ENCODE results near the gene KLF6. TPM values are rescaled to one million over a fixed set of nuclear protein-coding genes. Genes with fewer than 3 reads are reported as not detected.

The KLF6 gene
- 70.0 TPM for polyA plus RNA-seq (2013, experiment 1 of 2)
- 71.2 TPM for polyA plus RNA-seq (2013, experiment 2 of 2)

DNA sequence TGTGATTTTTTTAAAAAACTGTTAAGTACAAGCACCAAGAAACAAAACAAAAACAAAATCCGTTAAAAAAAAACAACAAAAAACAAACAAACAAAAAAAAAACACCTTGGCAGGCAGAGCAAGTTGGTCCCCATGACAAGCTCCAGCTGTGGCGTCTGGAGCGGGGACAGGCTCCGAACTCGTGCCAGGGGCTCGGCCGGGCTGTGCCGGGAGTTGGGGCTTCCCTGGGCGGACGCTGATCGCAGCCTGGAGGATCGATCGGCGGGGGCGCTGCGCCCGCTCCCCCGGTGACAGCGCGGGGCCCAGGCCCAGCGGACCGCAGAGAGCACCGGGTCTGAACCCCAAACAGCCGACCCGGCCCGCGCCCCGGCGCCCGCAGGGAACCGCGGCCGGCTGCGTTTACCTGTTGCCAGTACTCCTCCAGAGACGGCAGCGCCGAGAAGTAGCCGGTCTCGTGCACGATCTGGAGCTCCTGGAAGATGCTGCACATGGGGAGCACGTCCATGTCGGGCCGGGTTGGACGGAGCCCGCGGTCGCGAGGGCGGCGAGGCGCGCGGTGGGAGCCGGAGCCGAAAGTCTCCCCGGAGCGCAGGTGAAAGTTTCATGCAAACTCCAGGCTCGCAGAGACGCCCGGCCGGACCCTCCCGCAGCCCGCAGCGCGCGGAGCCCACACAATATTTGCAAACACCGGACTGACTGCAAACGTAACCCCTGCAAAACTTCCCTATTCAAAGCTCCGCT is at the start of gene KLF6:
Gene KLF6, minus strand, starts transcription at position 700 of the 741 bp plus-strand sequence. Its CDS starts 195 bp downstream, at position 505.
- Histone ChIP-seq H3K36me3 (ENCODE audit: control insufficient read depth, insufficient read depth, low read length) (peaks cover 47% of the 10 kb centered on the region), H3K4me1 (ENCODE audit: control insufficient read depth, insufficient read depth, low read length, poor library complexity, severe bottlenecking) (no peaks in the 10 kb centered on the region), H3K27ac (ENCODE audit: low read depth, low read length, severe bottlenecking) (peak within 1 kb of the TSS; percentile 100), H3K4me3 (ENCODE audit: extremely low read depth, insufficient read depth, low read length, poor library complexity, severe bottlenecking) (peak within 1 kb of the TSS; percentile 96), H3K9me3 (ENCODE audit: control insufficient read depth, low read length) (no peaks in the 10 kb centered on the region)
- 0% methylated on average over 43 to 54 of the region's 69 CpGs for WGBS, 2 experiments (ENCODE audit: insufficient coverage in 2 of 2)

DNA sequence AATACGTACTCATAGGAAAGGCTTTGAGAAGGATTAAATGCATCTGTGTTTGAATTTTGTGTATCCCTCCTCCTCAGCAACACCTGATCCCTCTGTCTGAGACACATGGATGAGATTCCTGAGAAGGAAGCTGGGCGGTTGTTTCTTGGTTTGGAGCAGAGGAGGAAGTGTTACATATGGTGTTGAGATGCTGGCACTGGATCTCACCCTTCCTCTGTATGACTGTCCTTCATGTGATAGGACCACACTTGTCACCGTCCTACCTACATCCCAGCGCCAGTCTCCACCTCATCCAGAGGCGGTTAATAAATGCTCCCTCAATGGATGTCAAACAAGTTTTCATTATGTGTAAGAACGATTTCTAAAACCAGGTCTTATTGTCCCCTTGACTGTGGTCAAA is 49.4 kb upstream of the KLF6 start:
- Histone ChIP-seq H3K36me3 (ENCODE audit: control insufficient read depth, insufficient read depth, low read length) (no peaks in the 10 kb centered on the region), H3K9me3 (ENCODE audit: control insufficient read depth, low read length) (no peaks in the 10 kb centered on the region), H3K4me3 (ENCODE audit: extremely low read depth, insufficient read depth, low read length, poor library complexity, severe bottlenecking) (no peak overlapping the region), H3K27ac (ENCODE audit: low read depth, low read length, severe bottlenecking) (no peak overlapping the region), H3K4me1 (ENCODE audit: control insufficient read depth, insufficient read depth, low read length, poor library complexity, severe bottlenecking) (peaks cover 40% of the 10 kb centered on the region)
- 92 to 100% methylated on average over 3 of the region's 6 CpGs for WGBS, 2 experiments (ENCODE audit: insufficient coverage in 2 of 2)

DNA sequence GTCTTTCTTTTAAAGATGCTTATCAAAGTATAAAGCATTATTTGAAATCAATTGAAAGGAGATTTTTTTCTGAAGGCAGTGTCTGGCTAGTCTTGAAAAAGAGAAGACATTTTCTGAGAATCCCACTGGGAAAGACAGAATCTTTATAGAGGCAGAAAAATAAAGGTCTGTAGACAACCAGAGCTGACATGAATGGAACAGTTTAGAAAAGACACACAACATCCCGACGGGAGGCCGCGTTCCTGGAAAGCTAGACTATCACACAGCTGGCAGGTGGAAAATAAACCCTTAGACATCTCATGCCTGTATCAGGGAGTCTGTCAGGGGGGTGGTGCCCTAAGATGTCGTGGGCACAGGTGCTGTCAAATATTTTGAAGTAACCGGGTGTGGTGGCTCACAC is 48.0 kb upstream of the KLF6 start:
- peaks cover 52% of the 10 kb centered on the region for H3K4me1 ChIP-seq (ENCODE audit: control insufficient read depth, insufficient read depth, low read length, poor library complexity, severe bottlenecking)
- no peak overlapping the region for H3K4me3 ChIP-seq (ENCODE audit: extremely low read depth, insufficient read depth, low read length, poor library complexity, severe bottlenecking)
- no peak overlapping the region for H3K27ac ChIP-seq (ENCODE audit: low read depth, low read length, severe bottlenecking)
- H3K36me3 ChIP-seq (ENCODE audit: control insufficient read depth, insufficient read depth, low read length) = no peaks in the 10 kb centered on the region
- WGBS, 2 experiments (ENCODE audit: insufficient coverage in 2 of 2) = 88% methylated on average over 5 to 6 of the region's 6 CpGs
- H3K9me3 ChIP-seq (ENCODE audit: control insufficient read depth, low read length) = no peaks in the 10 kb centered on the region

DNA sequence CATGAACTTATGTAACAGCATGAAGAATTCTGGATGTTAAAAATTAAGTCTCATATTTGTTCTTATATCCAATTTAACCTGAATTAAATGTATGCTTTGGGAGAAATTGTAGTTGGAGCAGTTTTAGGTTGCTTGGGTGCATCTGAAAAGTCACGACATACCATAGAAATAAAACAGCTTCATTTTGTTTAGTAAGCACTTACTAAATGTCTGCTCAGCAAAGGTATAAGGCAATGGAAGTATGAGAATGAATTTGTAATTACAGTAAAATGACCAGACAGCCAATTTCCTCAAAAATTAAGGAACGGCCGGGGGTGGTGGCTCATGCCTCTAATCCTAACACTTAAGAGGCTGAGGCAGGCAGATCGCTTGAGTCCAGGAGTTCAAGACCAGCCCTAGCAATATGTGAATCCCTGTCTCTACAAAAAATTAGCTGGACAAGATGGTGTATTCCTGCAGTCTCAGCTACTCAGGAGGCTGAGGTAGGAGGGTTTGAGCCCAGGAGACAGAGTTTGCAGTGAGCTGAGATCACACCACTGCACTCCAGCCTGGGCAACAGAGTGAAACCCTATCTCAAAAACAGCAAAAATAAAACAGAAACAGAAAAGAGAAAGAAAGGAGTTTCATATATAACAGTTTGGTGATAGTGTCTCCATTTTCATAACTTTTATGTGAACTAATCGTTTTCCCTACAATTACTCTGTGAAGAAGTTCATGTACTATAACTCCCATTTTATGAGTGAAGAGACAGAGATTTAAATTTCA is 47.2 kb upstream of the KLF6 start:
- Histone ChIP-seq H3K27ac (ENCODE audit: low read depth, low read length, severe bottlenecking) (peak overlapping the region; percentile 8), H3K36me3 (ENCODE audit: control insufficient read depth, insufficient read depth, low read length) (no peaks in the 10 kb centered on the region), H3K9me3 (ENCODE audit: control insufficient read depth, low read length) (no peaks in the 10 kb centered on the region), H3K4me3 (ENCODE audit: extremely low read depth, insufficient read depth, low read length, poor library complexity, severe bottlenecking) (no peak overlapping the region), H3K4me1 (ENCODE audit: control insufficient read depth, insufficient read depth, low read length, poor library complexity, severe bottlenecking) (peaks cover 55% of the 10 kb centered on the region)
- WGBS, 2 experiments (ENCODE audit: insufficient coverage in 2 of 2) = 100% methylated on average over 1 of the region's 5 CpGs; no CpG with 5 or more reads in 1 of the 2 experiments

DNA sequence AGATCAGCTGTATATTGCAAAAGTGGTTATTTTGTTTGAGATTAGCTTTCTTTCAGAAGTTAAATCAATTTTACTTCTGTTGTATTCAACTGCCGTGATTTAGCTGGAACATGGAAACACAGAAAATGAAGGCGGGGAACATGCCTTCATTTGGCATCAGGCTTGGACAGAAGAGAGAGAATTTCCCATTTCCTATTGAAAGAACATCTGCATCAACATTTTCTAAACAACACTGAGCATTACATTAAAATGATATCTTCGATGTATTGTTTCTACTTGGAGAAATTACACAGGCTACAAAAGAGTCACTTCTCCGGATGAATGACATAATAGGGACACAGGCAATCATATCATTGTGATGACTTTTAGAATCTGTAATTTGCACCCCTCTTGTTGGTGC is 46.6 kb upstream of the KLF6 start:
- Histone ChIP-seq H3K4me1 (ENCODE audit: control insufficient read depth, insufficient read depth, low read length, poor library complexity, severe bottlenecking) (peaks cover 61% of the 10 kb centered on the region), H3K4me3 (ENCODE audit: extremely low read depth, insufficient read depth, low read length, poor library complexity, severe bottlenecking) (no peak overlapping the region), H3K9me3 (ENCODE audit: control insufficient read depth, low read length) (no peaks in the 10 kb centered on the region), H3K27ac (ENCODE audit: low read depth, low read length, severe bottlenecking) (peak overlapping the region; percentile 8), H3K36me3 (ENCODE audit: control insufficient read depth, insufficient read depth, low read length) (no peaks in the 10 kb centered on the region)
- 100% methylated on average over 1 of the region's 4 CpGs; no CpG with 5 or more reads in 1 of the 2 experiments for WGBS, 2 experiments (ENCODE audit: insufficient coverage in 2 of 2)

DNA sequence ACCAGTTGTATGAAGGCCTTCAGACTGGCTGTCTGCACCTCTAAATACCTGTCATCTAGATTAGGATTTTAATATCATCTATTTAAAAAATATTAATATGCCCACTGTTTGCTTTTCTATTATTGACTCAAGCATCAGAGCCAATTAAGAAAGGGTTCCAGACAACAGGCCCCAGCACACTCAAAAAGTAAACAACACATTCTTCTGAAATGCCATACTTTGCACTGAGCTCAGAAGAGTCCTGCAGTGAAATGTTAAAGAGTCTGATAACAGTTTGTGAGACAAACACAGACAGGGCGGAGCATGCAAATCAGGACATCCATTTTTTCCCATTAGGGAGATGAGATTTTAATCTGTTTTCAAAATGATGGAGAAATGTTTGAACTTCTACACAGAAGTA is 45.9 kb upstream of the KLF6 start:
- peak overlapping the region; percentile 77 for H3K27ac ChIP-seq (ENCODE audit: low read depth, low read length, severe bottlenecking)

DNA sequence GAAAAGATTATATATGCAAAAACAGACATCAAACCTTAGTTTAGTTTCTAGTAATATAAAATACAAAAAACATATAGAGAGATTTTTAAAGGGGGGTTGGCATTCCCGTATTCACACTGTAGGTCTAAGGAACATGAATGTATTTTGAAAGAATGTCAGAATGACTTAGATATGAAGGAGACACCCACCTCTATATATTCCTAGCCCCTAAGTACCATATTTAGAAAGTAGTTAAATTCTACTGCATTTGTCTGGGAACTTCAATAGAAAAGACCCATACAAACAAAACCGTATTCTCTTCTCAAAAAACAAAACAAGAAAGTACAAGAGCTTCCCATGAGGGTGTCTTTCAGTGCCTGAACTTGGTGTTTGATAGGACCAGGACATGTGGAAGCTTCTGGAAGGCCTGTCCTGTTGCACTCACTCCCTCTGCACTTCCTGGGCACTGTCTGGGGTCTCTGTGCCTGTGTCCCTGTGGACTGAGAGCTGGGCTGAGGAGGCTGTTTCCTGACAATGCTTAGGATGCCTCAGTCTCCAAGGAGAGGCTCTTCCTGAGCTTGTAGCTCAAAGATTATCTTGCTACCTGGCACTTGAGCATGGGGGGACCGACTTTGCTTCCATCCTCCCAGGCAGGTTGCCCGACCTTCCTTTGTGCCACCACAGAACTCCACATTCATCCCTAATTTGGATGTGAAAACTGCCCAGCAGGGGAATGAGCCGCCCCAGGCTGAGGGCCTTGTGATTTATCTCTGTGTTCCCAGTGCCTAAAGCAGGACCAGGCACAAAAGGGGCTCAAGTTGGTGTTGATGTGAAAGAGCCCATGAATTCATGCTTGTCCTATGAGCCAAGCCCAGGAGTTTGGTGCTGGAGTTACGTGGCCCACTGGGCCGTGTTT is 44.4 kb upstream of the KLF6 start:
- WGBS, 2 experiments (ENCODE audit: insufficient coverage in 2 of 2) = 43 to 51% methylated on average over 4 to 5 of the region's 7 CpGs
- Histone ChIP-seq H3K36me3 (ENCODE audit: control insufficient read depth, insufficient read depth, low read length) (no peaks in the 10 kb centered on the region), H3K4me3 (ENCODE audit: extremely low read depth, insufficient read depth, low read length, poor library complexity, severe bottlenecking) (no peak overlapping the region), H3K9me3 (ENCODE audit: control insufficient read depth, low read length) (no peaks in the 10 kb centered on the region), H3K27ac (ENCODE audit: low read depth, low read length, severe bottlenecking) (peak overlapping the region; percentile 20), H3K4me1 (ENCODE audit: control insufficient read depth, insufficient read depth, low read length, poor library complexity, severe bottlenecking) (peaks cover 73% of the 10 kb centered on the region)

More for the DNA sequence above, 45.9 kb upstream of the KLF6 start:
- H3K4me1 ChIP-seq (ENCODE audit: control insufficient read depth, insufficient read depth, low read length, poor library complexity, severe bottlenecking) = peaks cover 64% of the 10 kb centered on the region
- no peaks in the 10 kb centered on the region for H3K9me3 ChIP-seq (ENCODE audit: control insufficient read depth, low read length)
- no peaks in the 10 kb centered on the region for H3K36me3 ChIP-seq (ENCODE audit: control insufficient read depth, insufficient read depth, low read length)
- WGBS, 2 experiments (ENCODE audit: insufficient coverage in 2 of 2) = no CpG with 5 or more reads among the region's 1 CpG
- H3K4me3 ChIP-seq (ENCODE audit: extremely low read depth, insufficient read depth, low read length, poor library complexity, severe bottlenecking) = no peak overlapping the region

DNA sequence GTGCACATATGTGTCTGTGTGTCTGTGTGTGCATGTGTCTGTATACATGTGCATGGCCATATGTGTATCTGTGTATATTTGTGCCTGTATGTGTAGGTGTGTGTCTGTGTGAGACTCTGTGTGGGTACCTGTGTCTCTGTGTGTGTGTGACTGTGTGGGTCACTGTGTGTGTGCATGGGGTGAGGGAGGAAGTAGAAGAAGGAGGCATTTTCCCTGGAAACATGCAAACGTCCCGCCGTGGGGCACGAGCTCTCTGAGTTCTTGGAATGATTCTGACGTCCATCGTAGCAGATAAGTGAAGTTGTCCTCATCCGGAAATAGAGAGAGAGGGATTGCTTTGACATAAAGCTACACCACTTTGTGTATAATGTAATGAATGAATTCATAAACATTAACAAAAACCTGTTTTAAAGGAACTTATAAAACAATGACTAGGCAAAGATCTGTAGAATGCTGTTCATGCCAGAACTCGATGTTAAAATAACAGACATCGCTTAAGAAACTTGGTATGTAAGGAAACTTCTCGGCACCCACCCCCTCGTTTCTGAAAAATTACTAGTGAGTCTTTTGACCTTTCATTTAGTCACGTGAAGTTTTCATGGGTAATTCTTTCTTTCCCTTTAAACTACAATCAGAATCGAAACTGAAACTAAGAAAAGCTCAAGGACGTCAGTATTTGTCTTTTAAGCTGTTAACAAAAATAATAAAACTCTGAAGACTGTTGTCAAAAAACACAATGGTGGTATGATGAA is 43.6 kb upstream of the KLF6 start:
- peaks cover 78% of the 10 kb centered on the region for H3K4me1 ChIP-seq (ENCODE audit: control insufficient read depth, insufficient read depth, low read length, poor library complexity, severe bottlenecking)
- no peaks in the 10 kb centered on the region for H3K36me3 ChIP-seq (ENCODE audit: control insufficient read depth, insufficient read depth, low read length)
- 84 to 90% methylated on average over 5 to 8 of the region's 14 CpGs for WGBS, 2 experiments (ENCODE audit: insufficient coverage in 2 of 2)
- H3K9me3 ChIP-seq (ENCODE audit: control insufficient read depth, low read length) = no peaks in the 10 kb centered on the region
- peak overlapping the region; percentile 33 for H3K27ac ChIP-seq (ENCODE audit: low read depth, low read length, severe bottlenecking)
- no peak overlapping the region for H3K4me3 ChIP-seq (ENCODE audit: extremely low read depth, insufficient read depth, low read length, poor library complexity, severe bottlenecking)

DNA sequence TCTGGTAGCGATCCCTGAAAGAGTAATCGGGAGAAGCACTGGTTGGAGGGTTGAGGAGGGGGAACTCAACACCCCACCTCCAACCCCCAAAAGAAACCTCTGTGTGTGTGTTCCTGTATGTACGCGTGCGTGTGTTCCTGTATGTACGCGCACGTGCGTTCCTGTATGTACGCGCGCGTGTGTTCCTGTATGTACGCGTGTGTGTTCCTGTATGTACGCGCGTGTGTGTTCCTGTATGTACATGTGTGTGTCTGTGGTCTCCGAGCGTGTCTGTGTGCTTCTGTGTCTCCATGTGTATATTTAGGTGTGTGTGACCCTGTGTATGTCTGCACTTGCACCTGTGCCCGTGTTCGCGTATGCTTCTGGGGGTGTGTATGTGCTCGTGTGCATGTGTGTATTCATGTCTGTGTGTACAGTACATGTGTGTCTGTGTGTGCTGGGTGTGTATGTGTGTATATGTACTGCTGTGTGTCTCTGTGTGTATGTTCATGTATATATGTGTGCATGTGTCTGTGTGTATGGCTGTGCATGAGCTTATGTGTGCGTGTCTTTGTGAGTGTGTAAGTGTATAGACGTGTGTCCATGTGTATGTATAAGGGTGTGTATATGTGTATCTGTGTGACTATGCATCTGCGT is 42.9 kb upstream of the KLF6 start:
- Histone ChIP-seq H3K27ac (ENCODE audit: low read depth, low read length, severe bottlenecking) (peak overlapping the region; percentile 51), H3K4me3 (ENCODE audit: extremely low read depth, insufficient read depth, low read length, poor library complexity, severe bottlenecking) (no peak overlapping the region), H3K4me1 (ENCODE audit: control insufficient read depth, insufficient read depth, low read length, poor library complexity, severe bottlenecking) (peaks cover 82% of the 10 kb centered on the region), H3K36me3 (ENCODE audit: control insufficient read depth, insufficient read depth, low read length) (no peaks in the 10 kb centered on the region), H3K9me3 (ENCODE audit: control insufficient read depth, low read length) (no peaks in the 10 kb centered on the region)
- 88 to 96% methylated on average over 13 to 21 of the region's 27 CpGs for WGBS, 2 experiments (ENCODE audit: insufficient coverage in 2 of 2)

Data from mesodermal cell (in vitro differentiated cells).